Measurements from ENCODE around the gene SAMD4A. TPM values are rescaled to one million over a fixed set of nuclear protein-coding genes. Genes with fewer than 3 reads are reported as not detected.

SAMD4A gene
- total RNA-seq, 4 donors from 2014 or later: 7.9 to 18.7 (median 14.4) TPM

DNA sequence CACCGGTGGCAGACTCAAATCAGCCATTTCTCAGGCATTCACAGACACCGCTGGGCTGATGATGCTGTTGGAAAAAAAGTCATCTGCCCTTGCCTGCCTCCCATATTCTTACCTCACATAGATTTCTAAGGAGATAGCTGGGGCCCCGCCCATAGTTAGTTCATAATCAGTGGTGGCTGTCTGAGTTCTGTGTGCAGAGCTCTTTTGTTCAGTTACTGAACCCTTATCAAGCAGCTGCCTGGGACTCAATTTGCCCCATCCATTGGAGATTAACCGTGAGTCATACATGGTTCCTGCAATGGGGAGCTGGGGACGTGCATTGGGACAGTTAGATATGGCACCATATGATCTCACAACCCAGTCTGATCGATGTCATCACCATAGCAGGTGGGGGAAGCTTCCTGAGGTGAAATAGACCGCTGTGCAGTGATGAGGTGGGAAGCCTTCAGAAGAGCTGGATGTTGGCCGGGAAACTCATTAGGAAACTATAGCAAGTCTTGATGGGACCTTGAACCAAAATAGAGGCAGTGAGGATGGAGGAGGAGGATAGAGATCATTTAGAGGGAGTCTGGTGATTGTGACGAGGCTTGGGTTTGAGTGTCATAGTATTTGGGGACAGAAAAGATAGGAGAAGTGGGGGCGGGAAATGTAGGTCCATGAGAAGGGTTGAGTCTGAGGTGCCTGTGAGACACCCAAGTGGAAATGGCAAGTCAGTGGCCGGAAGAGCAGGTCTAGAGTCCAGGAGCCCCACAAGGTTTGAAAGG, 187.9 kb downstream of the SAMD4A start:
- intact Hi-C loops (cut with DNase I; ENCODE audit: low total_unique reads): no loop called here
- no peak for DNase-seq (ENCODE audit: low spot score in 2 of 2)
- TF ChIP-seq, protein P1, sequence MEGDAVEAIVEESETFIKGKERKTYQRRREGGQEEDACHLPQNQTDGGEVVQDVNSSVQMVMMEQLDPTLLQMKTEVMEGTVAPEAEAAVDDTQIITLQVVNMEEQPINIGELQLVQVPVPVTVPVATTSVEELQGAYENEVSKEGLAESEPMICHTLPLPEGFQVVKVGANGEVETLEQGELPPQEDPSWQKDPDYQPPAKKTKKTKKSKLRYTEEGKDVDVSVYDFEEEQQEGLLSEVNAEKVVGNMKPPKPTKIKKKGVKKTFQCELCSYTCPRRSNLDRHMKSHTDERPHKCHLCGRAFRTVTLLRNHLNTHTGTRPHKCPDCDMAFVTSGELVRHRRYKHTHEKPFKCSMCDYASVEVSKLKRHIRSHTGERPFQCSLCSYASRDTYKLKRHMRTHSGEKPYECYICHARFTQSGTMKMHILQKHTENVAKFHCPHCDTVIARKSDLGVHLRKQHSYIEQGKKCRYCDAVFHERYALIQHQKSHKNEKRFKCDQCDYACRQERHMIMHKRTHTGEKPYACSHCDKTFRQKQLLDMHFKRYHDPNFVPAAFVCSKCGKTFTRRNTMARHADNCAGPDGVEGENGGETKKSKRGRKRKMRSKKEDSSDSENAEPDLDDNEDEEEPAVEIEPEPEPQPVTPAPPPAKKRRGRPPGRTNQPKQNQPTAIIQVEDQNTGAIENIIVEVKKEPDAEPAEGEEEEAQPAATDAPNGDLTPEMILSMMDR (IDR thresholded peaks at IDR 0.05): no peak
- TF ChIP-seq POLR2A (IDR thresholded peaks at IDR 0.05): no peak
- WGBS, 2 donors: 75 to 81% methylated on average over 11 of the region's 11 CpGs
- no peak overlapping the region for H3K4me3 ChIP-seq (ENCODE audit: low read depth, poor library complexity, severe bottlenecking)

DNA sequence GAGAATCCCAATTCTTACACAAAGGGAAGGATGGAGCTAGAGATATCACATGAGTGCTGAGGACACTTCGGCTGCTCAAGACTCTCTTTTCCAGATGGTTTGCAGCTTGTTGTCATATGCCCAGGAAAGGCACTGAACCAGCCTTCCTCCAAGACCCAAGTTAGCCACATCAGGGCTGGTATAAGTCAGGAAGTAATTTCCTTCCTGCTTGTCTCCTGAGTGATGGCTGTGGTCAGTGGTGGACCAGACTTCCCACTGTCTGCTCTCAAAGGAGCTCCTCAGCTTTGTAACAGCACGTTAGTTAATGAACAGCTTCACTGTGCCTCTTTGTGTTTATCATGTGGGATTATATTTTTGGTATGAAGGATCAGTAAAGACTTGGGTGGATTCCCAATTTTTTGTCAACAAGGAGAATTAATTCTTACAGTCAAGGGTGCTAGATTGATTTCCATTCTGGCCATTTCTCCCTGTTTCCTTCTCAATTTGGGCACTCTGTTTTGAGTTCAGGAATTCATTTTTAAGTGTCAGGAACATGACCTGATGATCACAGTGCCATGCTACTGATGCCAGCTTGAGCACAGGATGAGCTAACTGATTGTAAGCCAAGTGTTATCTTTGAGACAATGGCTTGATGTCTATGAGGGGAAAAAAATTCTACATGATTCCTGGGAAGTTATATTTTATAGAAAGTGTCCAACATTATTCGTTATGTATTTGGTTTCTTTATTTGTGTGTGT, 189.9 kb downstream of the SAMD4A start:
- H3K4me3 ChIP-seq (ENCODE audit: low read depth, poor library complexity, severe bottlenecking): no peak overlapping the region
- no peak for DNase-seq (ENCODE audit: low spot score in 2 of 2)
- intact Hi-C loops (cut with DNase I; ENCODE audit: low total_unique reads): no loop called here
- TF ChIP-seq, protein P1 (IDR thresholded peaks at IDR 0.05): no peak
- no peak for TF ChIP-seq POLR2A (IDR thresholded peaks at IDR 0.05)
- WGBS, 2 donors: 68 to 71% methylated on average over 3 of the region's 3 CpGs

DNA sequence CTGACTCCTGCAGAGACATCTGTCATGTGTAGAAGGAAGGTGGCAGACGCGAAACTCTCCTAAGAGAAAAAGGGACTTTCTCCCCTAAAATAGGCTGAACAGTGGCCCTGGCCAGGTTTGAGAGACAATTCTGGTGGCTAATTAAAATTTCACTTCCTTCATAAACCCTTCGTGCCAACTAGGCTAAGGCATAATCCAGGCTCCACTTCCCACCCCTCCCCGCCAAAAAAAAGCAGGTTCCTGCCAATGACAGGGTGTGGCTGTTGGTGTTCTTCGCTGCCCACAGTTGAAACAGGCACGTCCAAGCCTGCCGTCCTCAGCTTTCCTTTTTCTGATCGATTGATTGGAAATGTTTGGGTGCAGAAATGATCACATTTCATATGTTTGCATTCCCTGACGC, 191.1 kb downstream of the SAMD4A start:
- no peak overlapping the region for H3K4me3 ChIP-seq (ENCODE audit: low read depth, poor library complexity, severe bottlenecking)
- DNase-seq (ENCODE audit: low spot score in 2 of 2): no peak
- intact Hi-C loops (cut with DNase I; ENCODE audit: low total_unique reads): no loop called here
- WGBS, 2 donors: 31 to 38% methylated on average over 9 of the region's 9 CpGs
- TF ChIP-seq, protein P1 (IDR thresholded peaks at IDR 0.05): no peak
- TF ChIP-seq POLR2A (IDR thresholded peaks at IDR 0.05): no peak

DNA sequence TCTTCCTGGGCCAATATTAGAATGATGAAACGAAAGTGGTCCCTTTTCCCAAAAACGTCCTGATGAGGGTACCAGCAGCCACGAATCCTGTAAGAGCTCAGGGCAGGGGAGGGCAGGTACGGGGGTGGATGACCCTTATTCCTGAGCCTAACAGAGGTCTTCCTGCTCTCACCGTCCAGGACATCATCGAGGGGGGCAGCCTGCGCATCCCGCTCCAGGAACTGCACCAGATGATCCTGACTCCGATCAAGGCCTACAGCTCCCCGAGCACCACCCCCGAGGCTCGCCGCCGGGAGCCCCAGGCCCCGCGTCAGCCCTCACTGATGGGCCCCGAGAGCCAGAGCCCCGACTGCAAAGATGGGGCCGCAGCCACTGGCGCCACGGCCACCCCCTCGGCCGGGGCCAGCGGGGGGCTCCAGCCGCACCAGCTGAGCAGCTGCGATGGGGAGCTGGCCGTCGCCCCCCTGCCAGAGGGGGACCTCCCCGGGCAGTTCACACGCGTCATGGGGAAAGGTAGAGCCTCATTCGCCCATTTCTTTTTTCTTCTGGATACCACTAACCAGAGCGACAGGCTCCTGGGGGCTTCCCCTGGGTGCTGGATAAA, 193.2 kb downstream of the SAMD4A start:
- DNase-seq (ENCODE audit: low spot score in 2 of 2): no peak
- intact Hi-C loops (cut with DNase I; ENCODE audit: low total_unique reads): no loop called here
- WGBS, 2 donors: 92 to 96% methylated on average over 32 to 33 of the region's 33 CpGs
- no peak overlapping the region for H3K4me3 ChIP-seq (ENCODE audit: low read depth, poor library complexity, severe bottlenecking)
- TF ChIP-seq, protein P1 (IDR thresholded peaks at IDR 0.05): no peak
- no peak for TF ChIP-seq POLR2A (IDR thresholded peaks at IDR 0.05)

DNA sequence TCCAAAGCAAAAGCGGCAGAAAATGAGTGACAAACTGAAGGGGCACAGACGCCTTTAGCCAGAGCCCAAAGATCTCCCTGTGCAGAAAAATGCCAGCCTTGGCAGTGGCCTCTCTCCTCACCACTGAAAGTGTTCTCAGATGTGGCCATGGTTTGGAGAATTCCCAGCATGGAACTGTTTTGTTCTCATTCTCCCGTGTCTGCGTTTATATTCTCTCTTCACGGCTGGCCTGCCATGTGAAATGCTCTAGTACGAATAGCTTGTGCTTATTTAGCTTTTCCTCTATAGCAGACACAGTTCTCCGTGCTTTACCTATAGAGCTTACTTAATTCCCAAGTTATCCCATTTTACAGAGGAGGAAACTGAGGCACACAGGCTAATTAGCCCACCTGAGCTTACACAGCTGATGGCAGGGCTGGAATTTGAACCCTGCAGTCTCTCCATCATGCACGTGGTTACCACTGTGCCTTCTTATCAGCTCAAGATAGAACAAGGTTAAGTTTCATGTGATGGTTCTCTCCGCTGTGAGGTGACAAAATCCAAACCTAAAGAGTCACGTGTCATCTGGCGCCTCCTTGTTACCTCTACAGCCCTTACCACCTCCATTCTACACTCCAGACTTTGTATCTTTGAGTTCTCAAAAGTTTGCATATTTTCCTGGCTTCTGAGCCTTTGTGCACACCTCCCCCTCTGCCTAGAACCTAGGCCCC, 194.1 kb downstream of the SAMD4A start:
- no peak for TF ChIP-seq POLR2A (IDR thresholded peaks at IDR 0.05)
- TF ChIP-seq, protein P1 (IDR thresholded peaks at IDR 0.05): no peak
- no peak overlapping the region for H3K4me3 ChIP-seq (ENCODE audit: low read depth, poor library complexity, severe bottlenecking)
- 95% methylated on average over 11 of the region's 11 CpGs for WGBS, 2 donors
- intact Hi-C loops (cut with DNase I; ENCODE audit: low total_unique reads): no loop called here
- DNase-seq (ENCODE audit: low spot score in 2 of 2): no peak

All from lower leg skin (tissue), 4 donors.